Esophagus squamous epithelium (tissue), 4 donors: ENCODE data around the gene CA5A.

Experiments used
- CTCF ChIP-seq, 6 experiments: fragments of 450-650 bp in 4 of 6; fragments of 200-600 bp in 2 of 6; sonication (generic) in 2 of 6; IDR thresholded peaks; one replicate each; pipeline ENCODE4 v1.5.1; 2016 to 2019; ENCODE audit warnings: antibody characterized with exemption in 6 of 6, mild to moderate bottlenecking in 4 of 6, moderate library complexity in 4 of 6
- POLR2A ChIP-seq, 4 donors: fragments of 450-650 bp; IDR thresholded peaks; one replicate each; pipeline ENCODE4 v1.6.1; 2017; ENCODE audit warnings: antibody characterized with exemption in 4 of 4, mild to moderate bottlenecking in 4 of 4, moderate library complexity in 3 of 4

DNA sequence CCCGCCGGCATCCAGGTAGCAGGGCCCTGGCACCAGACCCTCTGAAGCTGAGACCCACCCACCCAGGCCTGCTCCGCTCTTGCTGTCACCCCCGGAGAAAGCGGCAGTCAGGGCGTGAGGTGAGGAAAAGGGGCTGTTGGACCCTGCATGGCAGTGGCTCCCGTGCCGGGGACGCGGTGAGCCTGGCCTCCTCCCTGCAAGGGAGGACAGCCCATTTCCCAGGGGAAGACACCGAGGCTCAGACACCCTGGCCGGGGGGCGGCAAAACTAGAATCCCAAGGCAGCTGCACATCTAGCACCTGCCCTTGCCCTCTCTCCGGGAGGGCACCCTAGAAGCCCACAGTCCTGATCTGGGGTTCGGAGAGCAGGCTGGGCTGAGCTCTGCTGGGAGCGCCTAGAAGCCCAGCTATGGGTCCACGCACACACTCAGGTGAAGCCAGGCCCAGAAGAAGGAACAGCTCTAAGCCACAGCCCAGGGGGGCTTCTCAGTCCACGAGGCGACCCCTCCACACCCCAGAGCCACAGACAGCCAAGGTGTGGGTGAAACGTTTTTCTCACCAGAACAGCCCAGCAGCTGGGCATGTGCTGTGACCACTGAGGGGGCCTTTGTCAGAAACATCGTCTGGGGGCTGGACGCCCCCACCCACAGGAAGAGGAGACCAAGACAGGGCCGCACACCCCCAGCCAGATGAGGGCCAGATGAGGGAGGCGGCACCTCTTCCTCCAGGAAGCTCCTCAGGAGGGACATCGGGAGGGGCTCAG lies 89.4 kb downstream of the CA5A start:
- no peak for TF ChIP-seq CTCF (IDR thresholded peaks at IDR 0.05)
- TF ChIP-seq POLR2A (IDR thresholded peaks at IDR 0.05) = no peak
